Upper lobe of left lung (tissue), 4 donors: ENCODE results near the gene ZNF518A.

Experiments used
- CTCF ChIP-seq, 6 experiments: fragments of 450-650 bp in 4 of 6; fragments of 200-600 bp in 2 of 6; sonication (generic) in 2 of 6; IDR thresholded peaks; one replicate each; pipeline ENCODE4 v1.5.1; 2016 to 2019; ENCODE audit warnings: antibody characterized with exemption in 6 of 6
- POLR2A ChIP-seq, 4 donors: fragments of 450-650 bp; IDR thresholded peaks; one replicate each; pipeline ENCODE4 v1.5.1; 2016 to 2017; ENCODE audit warnings: antibody characterized with exemption in 4 of 4, mild to moderate bottlenecking in 2 of 4
- POLR2AphosphoS5 ChIP-seq, 2 donors: sonication (generic); formaldehyde crosslinking; IDR thresholded peaks; one replicate each; pipeline ENCODE4 v1.5.1; 2017; ENCODE audit warnings: antibody characterized with exemption in 2 of 2

- TF ChIP-seq CTCF (IDR thresholded peaks at IDR 0.05) (no peak), POLR2AphosphoS5 (IDR thresholded peaks at IDR 0.05) (no peak), POLR2A (IDR thresholded peaks at IDR 0.05) (no peak)
Measured at GRCh38 chr10:96170230-96170629, 40.1 kb downstream of the ZNF518A start.
